ENCODE data around the gene RPN2.

DNA sequence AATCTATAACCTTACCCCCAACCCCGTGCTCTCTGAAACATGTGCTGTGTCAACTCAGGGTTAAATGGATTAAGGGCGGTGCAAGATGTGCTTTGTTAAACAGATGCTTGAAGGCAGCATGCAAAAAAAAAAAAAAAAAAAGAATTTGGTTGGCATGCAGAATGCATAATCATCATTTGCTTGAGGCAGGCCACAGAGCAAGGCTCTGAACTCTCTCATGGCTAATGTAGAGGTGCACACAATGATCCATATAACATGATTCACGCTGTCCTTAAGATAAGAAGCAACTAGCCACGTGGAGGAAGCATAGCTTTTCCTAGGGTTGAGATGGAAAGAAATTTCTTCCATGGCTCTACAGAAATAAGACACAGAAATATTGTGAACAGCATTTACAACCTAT is 27.6 kb upstream of the RPN2 start:
- TF ChIP-seq, protein P1, sequence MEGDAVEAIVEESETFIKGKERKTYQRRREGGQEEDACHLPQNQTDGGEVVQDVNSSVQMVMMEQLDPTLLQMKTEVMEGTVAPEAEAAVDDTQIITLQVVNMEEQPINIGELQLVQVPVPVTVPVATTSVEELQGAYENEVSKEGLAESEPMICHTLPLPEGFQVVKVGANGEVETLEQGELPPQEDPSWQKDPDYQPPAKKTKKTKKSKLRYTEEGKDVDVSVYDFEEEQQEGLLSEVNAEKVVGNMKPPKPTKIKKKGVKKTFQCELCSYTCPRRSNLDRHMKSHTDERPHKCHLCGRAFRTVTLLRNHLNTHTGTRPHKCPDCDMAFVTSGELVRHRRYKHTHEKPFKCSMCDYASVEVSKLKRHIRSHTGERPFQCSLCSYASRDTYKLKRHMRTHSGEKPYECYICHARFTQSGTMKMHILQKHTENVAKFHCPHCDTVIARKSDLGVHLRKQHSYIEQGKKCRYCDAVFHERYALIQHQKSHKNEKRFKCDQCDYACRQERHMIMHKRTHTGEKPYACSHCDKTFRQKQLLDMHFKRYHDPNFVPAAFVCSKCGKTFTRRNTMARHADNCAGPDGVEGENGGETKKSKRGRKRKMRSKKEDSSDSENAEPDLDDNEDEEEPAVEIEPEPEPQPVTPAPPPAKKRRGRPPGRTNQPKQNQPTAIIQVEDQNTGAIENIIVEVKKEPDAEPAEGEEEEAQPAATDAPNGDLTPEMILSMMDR (conservative IDR thresholded peaks at IDR 0.05 in 1 of 2, IDR thresholded peaks at IDR 0.05 in 1 of 2; ENCODE audit: extremely low read depth in 1 of 2, insufficient read depth in 1 of 2, low read depth in 1 of 2, low read length in 2 of 2) = no peak
- no peak for TF ChIP-seq EZH2 (IDR thresholded peaks at IDR 0.05; ENCODE audit: borderline replicate concordance, low read length)
